ENCODE results near the gene HOXD9. TPM values are rescaled to one million over a fixed set of nuclear protein-coding genes. Genes with fewer than 3 reads are reported as not detected.

The HOXD9 gene
- total RNA-seq = not detected

GRCh38 chr2:176122683-176123410 is at the start of gene HOXD9:
TSS of gene HOXD9 (plus strand) at chr2:176122719. CDS start at chr2:176122769, 50 bp downstream.

GRCh38 chr2:176083796-176084261 is 38.7 kb upstream of the HOXD9 start, which contains the start of gene EVX2:
TSS of gene EVX2 (minus strand) at chr2:176083962. CDS start at chr2:176083776, 186 bp downstream.

GRCh38 chr2:176092270-176093144 is 30.0 kb upstream of the HOXD9 start, which contains the start of gene HOXD13:
TSS of gene HOXD13 (plus strand) at chr2:176092721. CDS start at chr2:176092891, 170 bp downstream.

GRCh38 chr2:176099728-176100546 is 22.6 kb upstream of the HOXD9 start, which contains the start of gene HOXD12:
TSS of gene HOXD12 (plus strand) at chr2:176099795. CDS start at chr2:176099802, 7 bp downstream.

GRCh38 chr2:176106581-176107539 is 15.7 kb upstream of the HOXD9 start, which contains the start of gene HOXD11:
TSS of gene HOXD11 (plus strand) at chr2:176107280. CDS start at chr2:176107356, 76 bp downstream.

GRCh38 chr2:176115883-176116813 is 6.4 kb upstream of the HOXD9 start, which contains the start of gene HOXD10:
TSS of gene HOXD10 (plus strand) at chr2:176116778. CDS start at chr2:176116834, 56 bp downstream.

GRCh38 chr2:176128982-176129796 is 6.7 kb downstream of the HOXD9 start, which contains the start of gene HOXD8:
TSS of gene HOXD8 (plus strand) at chr2:176129705. CDS start at chr2:176130367, 662 bp downstream.

GRCh38 chr2:176151442-176152287 is 29.1 kb downstream of the HOXD9 start, which contains the start of gene HOXD4:
TSS of gene HOXD4 (plus strand) at chr2:176151550. CDS start at chr2:176151634, 84 bp downstream.

GRCh38 chr2:176156807-176157498 is 34.4 kb downstream of the HOXD9 start, which contains the start of gene HOXD3:
TSS of gene HOXD3 (plus strand) at chr2:176157307. CDS start at chr2:176169115, 11,808 bp downstream.

Small RNA genes lying within 50 kb of the gene (small RNA-seq; reads per million reads assigned to genes)
- 251 reads per million, percentile 98 among the genes with 10 or more reads in this experiment for gene MIR10B

Other genes starting within 250 kb of the HOXD9 start
- 76.8 TPM for gene LNPK, start 120.5 kb upstream of the HOXD9 start, total RNA-seq
- gene EVX2, start 38.8 kb upstream of the HOXD9 start, total RNA-seq = not detected
- not detected for gene HOXD13, start 30.0 kb upstream of the HOXD9 start, total RNA-seq
- gene HOXD12, start 22.9 kb upstream of the HOXD9 start, total RNA-seq = not detected
- not detected for gene HOXD11, start 15.4 kb upstream of the HOXD9 start, total RNA-seq
- gene HOXD10, start 5.9 kb upstream of the HOXD9 start, total RNA-seq = not detected
- gene HOXD8, start 7.0 kb downstream of the HOXD9 start, total RNA-seq = not detected
- gene HOXD4, start 28.8 kb downstream of the HOXD9 start, total RNA-seq = not detected
- gene HOXD3, start 34.6 kb downstream of the HOXD9 start, total RNA-seq = not detected
- gene HOXD1, start 65.9 kb downstream of the HOXD9 start, total RNA-seq = not detected
- 55.6 TPM for gene MTX2, start 146.7 kb downstream of the HOXD9 start, total RNA-seq